ENCODE measurements around the gene CCDC86.

- TF ChIP-seq CTCF (IDR thresholded peaks at IDR 0.05) (no peak), POLR2A (IDR thresholded peaks at IDR 0.05) (no peak)
Observed at GRCh38 chr11:60878245-60879101, 36.6 kb downstream of the CCDC86 start.
